Astrocyte (in vitro differentiated cells and primary cell): ENCODE data around the gene DIAPH3. TPM values are rescaled to one million over a fixed set of nuclear protein-coding genes. Genes with fewer than 3 reads are reported as not detected.
"Not testable (repeated sequence)": the region's sequence is repeated elsewhere in the genome, so short reads cannot be mapped to it uniquely, and the experiment has no call there.

Experiments
- DNase-seq: peaks from one replicate; pipeline ENCODE4 v3.0.0-alpha.2; 2010; ENCODE audit warnings: low read depth
- FAIRE-seq: peaks from 2 replicates; lab custom pipeline; 2011; peaks lifted over from hg19 to GRCh38; lab: Jason Lieb, UNC
- H2AFZ ChIP-seq: 2 replicates; pipeline ENCODE4 v1.6.0; 2012; ENCODE audit warnings: low read depth, low read length, inconsistent platforms
- H3K27ac ChIP-seq: 2 replicates; pipeline ENCODE4 v1.5.1; 2011; ENCODE audit warnings: low read depth, low read length, inconsistent platforms
- H3K27me3 ChIP-seq: 2 replicates; pipeline ENCODE4 v1.6.0; 2011; ENCODE audit warnings: low read length, inconsistent platforms; ENCODE audit not compliant: insufficient read depth
- H3K36me3 ChIP-seq: 2 replicates; pipeline ENCODE4 v1.5.1; 2011; ENCODE audit warnings: low read length, inconsistent platforms; ENCODE audit not compliant: insufficient read depth
- H3K4me1 ChIP-seq: 2 replicates; pipeline ENCODE4 v1.5.1; 2011; ENCODE audit warnings: low read length, inconsistent platforms; ENCODE audit not compliant: insufficient read depth
- H3K4me2 ChIP-seq: 2 replicates; pipeline ENCODE4 v1.6.0; 2012; ENCODE audit warnings: low read length, inconsistent platforms
- H3K4me3 ChIP-seq: 2 replicates; pipeline ENCODE4 v1.5.1; 2011; ENCODE audit warnings: low read depth, mild to moderate bottlenecking, low read length, inconsistent platforms; ENCODE audit not compliant: insufficient read depth
- H3K79me2 ChIP-seq: 2 replicates; pipeline ENCODE4 v1.6.0; 2012; ENCODE audit warnings: mild to moderate bottlenecking, low read length, inconsistent platforms; ENCODE audit not compliant: insufficient read depth
- H3K9ac ChIP-seq: 2 replicates; pipeline ENCODE4 v1.6.0; 2012; ENCODE audit warnings: mild to moderate bottlenecking, low read length, inconsistent platforms
- H3K9me3 ChIP-seq: 2 replicates; pipeline ENCODE4 v1.5.1; 2012; ENCODE audit warnings: low read depth, mild to moderate bottlenecking, low read length, inconsistent platforms; ENCODE audit not compliant: insufficient read depth
- H4K20me1 ChIP-seq: 2 replicates; pipeline ENCODE4 v1.6.0; 2012; ENCODE audit warnings: low read length, inconsistent platforms; ENCODE audit not compliant: insufficient read depth
- H3K27ac Mint-ChIP-seq: one replicate; pipeline ENCODE4 v1.8.0; 2021; ENCODE audit warnings: mild to moderate bottlenecking, mixed read lengths; ENCODE audit not compliant: unreplicated experiment
- H3K27me3 Mint-ChIP-seq: one replicate; pipeline ENCODE4 v1.8.0; 2021; ENCODE audit warnings: low read depth, mixed read lengths; ENCODE audit not compliant: unreplicated experiment
- H3K36me3 Mint-ChIP-seq: one replicate; pipeline ENCODE4 v1.8.0; 2021; ENCODE audit warnings: low read depth, mixed read lengths; ENCODE audit not compliant: unreplicated experiment
- H3K4me1 Mint-ChIP-seq: one replicate; pipeline ENCODE4 v1.8.0; 2021; ENCODE audit warnings: low read depth, mixed read lengths; ENCODE audit not compliant: unreplicated experiment
- H3K4me3 Mint-ChIP-seq: one replicate; pipeline ENCODE4 v1.8.0; 2021; ENCODE audit warnings: mild to moderate bottlenecking, moderate library complexity, mixed read lengths; ENCODE audit not compliant: unreplicated experiment
- H3K9me3 Mint-ChIP-seq: one replicate; pipeline ENCODE4 v1.8.0; 2021; ENCODE audit warnings: mild to moderate bottlenecking, mixed read lengths; ENCODE audit not compliant: unreplicated experiment
- EZH2 ChIP-seq: IDR thresholded peaks from 2 replicates; pipeline ENCODE4 v1.6.1; 2012; ENCODE audit warnings: mild to moderate bottlenecking, low read length, inconsistent platforms; ENCODE audit not compliant: insufficient read depth
- total RNA-seq: library from RNA; stranded (reverse); gene quantifications from 2 replicates; pipeline ENCODE4 v1.2.1, GENCODE V29; 2021
- TF ChIP-seq, protein P1 (sequence below): IDR thresholded peaks from 2 replicates; pipeline ENCODE4 v1.5.1; 2011; ENCODE audit warnings: low read depth, mild to moderate bottlenecking, inconsistent platforms, low read length, moderate library complexity; ENCODE audit not compliant: insufficient read depth

DIAPH3 gene
- total RNA-seq, 1 donor from 2014 or later, result 19.0 TPM

DNA sequence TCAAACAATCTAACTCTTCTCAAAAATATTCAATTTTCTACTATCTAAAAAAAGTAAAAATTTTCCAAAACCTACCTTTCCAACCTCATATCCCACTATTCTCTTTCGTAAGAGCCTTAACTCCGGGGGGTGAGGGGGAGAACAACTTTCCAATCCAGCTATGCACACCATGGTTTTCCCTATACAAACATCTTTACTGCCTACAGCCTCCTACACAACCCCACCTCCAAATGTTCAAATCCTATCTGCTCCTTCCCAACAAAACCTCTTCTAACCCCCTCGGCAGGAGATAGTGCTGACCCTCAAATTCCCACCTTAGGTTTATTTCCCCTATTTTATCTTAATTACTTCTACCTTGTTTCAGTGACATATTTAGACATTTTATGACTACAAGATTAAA, 102.0 kb downstream of the DIAPH3 start:
- Histone ChIP-seq H3K79me2 (peaks cover 9% of the 10 kb centered on the region), H3K27ac (no peak overlapping the region), H3K4me1 (no peaks in the 10 kb centered on the region), H3K9me3 (no peaks in the 10 kb centered on the region), H3K4me3 (no peak overlapping the region), H3K4me2 (no peak overlapping the region), H4K20me1 (no peaks in the 10 kb centered on the region), H3K27me3 (no peaks in the 10 kb centered on the region), H3K9ac (no peak overlapping the region), H2AFZ (no peak overlapping the region), H3K36me3 (no peaks in the 10 kb centered on the region)
- Mint-ChIP-seq H3K36me3 (peaks cover 7% of the 10 kb centered on the region), H3K9me3 (peaks cover 3% of the 10 kb centered on the region), H3K27me3 (no peaks in the 10 kb centered on the region), H3K4me3 (no peak overlapping the region), H3K4me1 (no peaks in the 10 kb centered on the region), H3K27ac (no peak overlapping the region)
- no peak for DNase-seq
- TF ChIP-seq, protein P1, sequence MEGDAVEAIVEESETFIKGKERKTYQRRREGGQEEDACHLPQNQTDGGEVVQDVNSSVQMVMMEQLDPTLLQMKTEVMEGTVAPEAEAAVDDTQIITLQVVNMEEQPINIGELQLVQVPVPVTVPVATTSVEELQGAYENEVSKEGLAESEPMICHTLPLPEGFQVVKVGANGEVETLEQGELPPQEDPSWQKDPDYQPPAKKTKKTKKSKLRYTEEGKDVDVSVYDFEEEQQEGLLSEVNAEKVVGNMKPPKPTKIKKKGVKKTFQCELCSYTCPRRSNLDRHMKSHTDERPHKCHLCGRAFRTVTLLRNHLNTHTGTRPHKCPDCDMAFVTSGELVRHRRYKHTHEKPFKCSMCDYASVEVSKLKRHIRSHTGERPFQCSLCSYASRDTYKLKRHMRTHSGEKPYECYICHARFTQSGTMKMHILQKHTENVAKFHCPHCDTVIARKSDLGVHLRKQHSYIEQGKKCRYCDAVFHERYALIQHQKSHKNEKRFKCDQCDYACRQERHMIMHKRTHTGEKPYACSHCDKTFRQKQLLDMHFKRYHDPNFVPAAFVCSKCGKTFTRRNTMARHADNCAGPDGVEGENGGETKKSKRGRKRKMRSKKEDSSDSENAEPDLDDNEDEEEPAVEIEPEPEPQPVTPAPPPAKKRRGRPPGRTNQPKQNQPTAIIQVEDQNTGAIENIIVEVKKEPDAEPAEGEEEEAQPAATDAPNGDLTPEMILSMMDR, result no peak
- TF ChIP-seq EZH2, result no peak
- no peak for FAIRE-seq

DNA sequence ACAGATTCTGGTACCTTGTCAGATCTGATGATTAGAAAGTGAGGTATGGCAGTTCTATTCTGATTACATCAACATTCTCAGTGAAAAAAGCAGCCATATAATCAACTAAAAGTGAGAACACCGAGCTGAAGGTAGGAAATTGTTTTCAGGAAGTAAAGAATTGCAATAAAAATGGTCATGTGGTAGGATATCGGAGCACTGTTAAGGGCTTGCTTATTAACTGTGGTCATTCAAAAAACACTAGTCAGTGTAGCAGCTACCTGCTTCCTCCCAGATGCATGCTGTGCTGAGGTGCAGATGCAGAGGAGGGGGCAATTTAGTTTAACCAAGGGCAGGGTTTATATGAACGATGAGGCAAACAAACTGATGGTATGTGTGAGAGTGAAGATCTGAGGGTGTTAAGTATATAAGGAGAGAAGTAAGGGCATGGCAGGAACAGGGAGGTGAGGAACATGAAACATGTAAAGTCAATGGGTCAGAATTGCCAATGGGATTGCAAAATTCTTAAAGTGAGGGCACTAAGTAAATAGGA, 111.9 kb downstream of the DIAPH3 start:
- Histone ChIP-seq H4K20me1 (no peaks in the 10 kb centered on the region), H3K9ac (no peak overlapping the region), H3K27me3 (no peaks in the 10 kb centered on the region), H3K36me3 (no peaks in the 10 kb centered on the region), H3K4me2 (no peak overlapping the region), H3K79me2 (peaks cover 14% of the 10 kb centered on the region), H3K27ac (no peak overlapping the region), H3K4me3 (no peak overlapping the region), H3K9me3 (no peaks in the 10 kb centered on the region), H3K4me1 (no peaks in the 10 kb centered on the region), H2AFZ (no peak overlapping the region)
- Mint-ChIP-seq H3K4me1 (no peaks in the 10 kb centered on the region), H3K27ac (no peak overlapping the region), H3K4me3 (no peak overlapping the region), H3K27me3 (no peaks in the 10 kb centered on the region), H3K36me3 (peaks cover 2% of the 10 kb centered on the region), H3K9me3 (peaks cover 1% of the 10 kb centered on the region)
- FAIRE-seq (no peak), DNase-seq (no peak)
- TF ChIP-seq, protein P1, result no peak
- TF ChIP-seq EZH2, result no peak

DNA sequence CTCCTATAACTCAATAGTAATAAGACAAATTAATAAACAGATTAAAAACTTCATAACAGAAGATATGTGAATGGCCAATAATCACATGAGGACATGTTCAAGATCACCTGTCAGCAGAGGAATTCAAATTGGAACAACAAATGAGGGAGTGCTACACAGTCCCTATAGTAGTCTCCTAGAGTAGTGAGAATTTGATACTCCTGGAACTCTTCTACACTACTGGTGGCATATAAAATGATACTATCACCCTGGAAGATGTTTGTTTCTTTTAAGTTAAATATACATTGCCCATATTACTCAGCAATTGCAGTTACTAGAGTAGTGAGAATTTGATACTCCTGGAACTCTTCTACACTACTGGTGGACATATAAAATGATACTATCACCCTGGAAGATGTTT, 115.4 kb downstream of the DIAPH3 start:
- H3K4me3 Mint-ChIP-seq, H3K36me3 ChIP-seq, FAIRE-seq, H3K27me3 ChIP-seq, H3K9me3 Mint-ChIP-seq, H3K4me1 Mint-ChIP-seq, H3K4me2 ChIP-seq, H3K9me3 ChIP-seq, DNase-seq, H3K27me3 Mint-ChIP-seq, H3K36me3 Mint-ChIP-seq, H3K9ac ChIP-seq, H3K27ac ChIP-seq, H4K20me1 ChIP-seq, H3K4me3 ChIP-seq, H3K27ac Mint-ChIP-seq, H3K4me1 ChIP-seq, H2AFZ ChIP-seq: not testable (repeated sequence)
- peaks cover 23% of the 10 kb centered on the region for H3K79me2 ChIP-seq
